Measurements from ENCODE around the gene SDK1.

- no peak for TF ChIP-seq FOXM1 (IDR thresholded peaks at IDR 0.05; ENCODE audit: borderline replicate concordance)
- no peak for TF ChIP-seq L3MBTL2 (conservative IDR thresholded peaks at IDR 0.05)
- TF ChIP-seq LEF1 (IDR thresholded peaks at IDR 0.05; ENCODE audit: borderline replicate concordance) = no peak
- TF ChIP-seq SP1 (IDR thresholded peaks at IDR 0.05) = no peak
- no peak for TF ChIP-seq HDGF (IDR thresholded peaks at IDR 0.05; ENCODE audit: borderline replicate concordance)
- no peak for TF ChIP-seq NFRKB (IDR thresholded peaks at IDR 0.05)
- TF ChIP-seq FOXK2 (IDR thresholded peaks at IDR 0.05) = no peak
- TF ChIP-seq SUZ12 (IDR thresholded peaks at IDR 0.05) = no peak
- no peak for TF ChIP-seq CTBP1 (IDR thresholded peaks at IDR 0.05; ENCODE audit: borderline replicate concordance)
- no peak for TF ChIP-seq FOXA1 (IDR thresholded peaks at IDR 0.05)
Observed at GRCh38 chr7:3909128-3909527, 608.1 kb downstream of the SDK1 start.
